K562 (cell line): Measurements from ENCODE around the gene SNAI1. TPM values are rescaled to one million over a fixed set of nuclear protein-coding genes. Genes with fewer than 3 reads are reported as not detected.

ENCODE experiments used
- ATF1 ChIP-seq, 2 experiments: fragments of 450-650 bp in 1 of 2; IDR thresholded peaks; 2 replicates each; pipeline ENCODE4 v1.6.1; 2016; ENCODE audit warnings: missing compliant biosample characterization in 1 of 2, missing genetic modification characterization in 1 of 2
- CREM ChIP-seq: IDR thresholded peaks from 2 replicates; pipeline ENCODE4 v1.6.1; 2014; ENCODE audit warnings: antibody characterized with exemption, low read depth
- CTBP1 ChIP-seq: fragments of 450-650 bp; IDR thresholded peaks from 2 replicates; pipeline ENCODE4 v1.6.1; 2016; ENCODE audit warnings: borderline replicate concordance
- E2F1 ChIP-seq: sonication (generic); formaldehyde crosslinking; IDR thresholded peaks from 2 replicates; pipeline ENCODE4 v1.8.1; 2023; ENCODE audit warnings: mild to moderate bottlenecking, missing genetic modification reagents, moderate library complexity
- E2F6 ChIP-seq, 2 experiments: IDR thresholded peaks; 2 replicates each; pipeline ENCODE4 v1.6.1; 2011; ENCODE audit warnings: borderline replicate concordance in 1 of 2, control low read depth in 1 of 2, low read depth in 1 of 2, low read length in 1 of 2, mild to moderate bottlenecking in 1 of 2, mixed read lengths in 1 of 2, moderate library complexity in 1 of 2; ENCODE audit not compliant: insufficient read depth in 1 of 2, insufficient read length in 1 of 2, poor library complexity in 1 of 2, severe bottlenecking in 1 of 2; ENCODE audit errors: extremely low read depth in 1 of 2
- ESRRB ChIP-seq: fragments of 250-450 bp; sonication (Bioruptor Pico); IDR thresholded peaks from 2 replicates; pipeline ENCODE4 v1.5.0; 2020; ENCODE audit warnings: mild to moderate bottlenecking, moderate library complexity, borderline replicate concordance
- HMGXB4 ChIP-seq: sonication (generic); formaldehyde crosslinking; IDR thresholded peaks from 2 replicates; pipeline ENCODE4 v1.8.1; 2023; ENCODE audit warnings: mild to moderate bottlenecking, missing genetic modification reagents
- JUND ChIP-seq, 2 experiments: IDR thresholded peaks; 2 replicates in 1 of 2; 3 replicates in 1 of 2; pipeline ENCODE4 v1.6.1; 2011; ENCODE audit warnings: borderline replicate concordance in 2 of 2, low read depth in 2 of 2, low read length in 2 of 2, improper control_type of control experiment in 1 of 2, missing biosample characterization in 1 of 2, missing genetic modification characterization in 1 of 2, missing genetic modification reagents in 1 of 2
- KAT7 ChIP-seq: sonication (generic); formaldehyde crosslinking; IDR thresholded peaks from 2 replicates; pipeline ENCODE4 v1.8.0; 2022; ENCODE audit warnings: missing genetic modification reagents, mild to moderate bottlenecking, borderline replicate concordance
- MAFG ChIP-seq: fragments of 450-650 bp; conservative IDR thresholded peaks from 2 replicates; pipeline ENCODE4 v1.6.1; 2016; ENCODE audit warnings: missing genetic modification characterization, missing compliant biosample characterization
- NR4A1 ChIP-seq, 2 experiments: fragments of 250-450 bp in 1 of 2; fragments of 450-650 bp in 1 of 2; sonication (Bioruptor Pico) in 1 of 2; IDR thresholded peaks; 2 replicates each; pipeline versions ENCODE4 v1.4.0 to v1.6.1; 2016 to 2020; ENCODE audit warnings: mild to moderate bottlenecking in 2 of 2, missing compliant biosample characterization in 1 of 2, missing genetic modification characterization in 1 of 2, moderate library complexity in 1 of 2
- PTBP1 ChIP-seq: fragments of 200-400 bp; formaldehyde crosslinking; IDR thresholded peaks from 2 replicates; pipeline ENCODE4 v1.6.1; 2017; ENCODE audit warnings: low read depth, low read length
- SMARCE1 ChIP-seq: fragments of 450-650 bp; IDR thresholded peaks from 2 replicates; pipeline ENCODE4 v1.7.1; 2016; ENCODE audit warnings: mild to moderate bottlenecking
- ZNF23 ChIP-seq: fragments of 250-450 bp; sonication (Bioruptor Pico); IDR thresholded peaks from 2 replicates; pipeline ENCODE4 v1.4.0; 2020; ENCODE audit warnings: mild to moderate bottlenecking
- ZNF583 ChIP-seq: fragments of 250-450 bp; sonication (Bioruptor Pico); IDR thresholded peaks from 2 replicates; pipeline ENCODE4 v1.4.0; 2020
- polyA plus RNA-seq, 8 experiments: library from polyadenylated mRNA; depleted of rRNA in 4 of 8; stranded (reverse) in 5 of 8; unstranded in 3 of 8; fragments of >200 nt; fragmentation: Nextera tagmentation in 2 of 8; fragmentation: Illumina TruSeq in 1 of 8; extraction: Ambion mirVana in 2 of 8; extraction: Trizol in 1 of 8; gene quantifications; 2 replicates each; pipeline versions ENCODE4 v1.2.1 to v1.2.3, GENCODE V29; 2011 to 2014; ENCODE audit warnings: inconsistent platforms in 1 of 8, missing spikeins in 1 of 8
- total RNA-seq, 7 experiments: library from RNA; depleted of rRNA in 6 of 7; stranded (reverse); fragments of >200 nt in 6 of 7; fragmentation: Illumina TruSeq in 2 of 7; extraction: Trizol in 2 of 7; gene quantifications; 2 replicates each; pipeline versions ENCODE4 v1.2.1 to v1.2.3, GENCODE V29; 2011 to 2021; ENCODE audit warnings: low replicate concordance in 1 of 7
- TF ChIP-seq, protein P1 (sequence below): IDR thresholded peaks from 2 replicates; pipeline ENCODE4 v1.6.1; 2014; ENCODE audit warnings: antibody characterized with exemption
- TF ChIP-seq, protein P2 (sequence below), 3 experiments: IDR thresholded peaks in 2 of 3; conservative IDR thresholded peaks in 1 of 3; 2 replicates each; pipeline ENCODE4 v1.5.1; 2011 to 2012; ENCODE audit warnings: low read length in 3 of 3, mild to moderate bottlenecking in 3 of 3, control low read depth in 2 of 3, improper control_type of control experiment in 1 of 3, inconsistent platforms in 1 of 3, low read depth in 1 of 3, mixed read lengths in 1 of 3, moderate library complexity in 1 of 3; ENCODE audit not compliant: insufficient read depth in 2 of 3

Gene SNAI1
- total and polyA plus RNA-seq, 9 of the 15 experiments (the other 6 are each of a cell fraction or from before 2014, with no cell fraction given) = 0.32 to 11.6 (median 2.0) TPM

- TF ChIP-seq, protein P1, sequence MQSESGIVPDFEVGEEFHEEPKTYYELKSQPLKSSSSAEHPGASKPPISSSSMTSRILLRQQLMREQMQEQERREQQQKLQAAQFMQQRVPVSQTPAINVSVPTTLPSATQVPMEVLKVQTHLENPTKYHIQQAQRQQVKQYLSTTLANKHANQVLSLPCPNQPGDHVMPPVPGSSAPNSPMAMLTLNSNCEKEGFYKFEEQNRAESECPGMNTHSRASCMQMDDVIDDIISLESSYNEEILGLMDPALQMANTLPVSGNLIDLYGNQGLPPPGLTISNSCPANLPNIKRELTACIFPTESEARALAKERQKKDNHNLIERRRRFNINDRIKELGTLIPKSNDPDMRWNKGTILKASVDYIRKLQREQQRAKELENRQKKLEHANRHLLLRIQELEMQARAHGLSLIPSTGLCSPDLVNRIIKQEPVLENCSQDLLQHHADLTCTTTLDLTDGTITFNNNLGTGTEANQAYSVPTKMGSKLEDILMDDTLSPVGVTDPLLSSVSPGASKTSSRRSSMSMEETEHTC = peak; percentile 18; the same call in 1 of the 2 replicates
- TF ChIP-seq PTBP1 (no peak), ZNF23 (CRISPR knock-in tag) (no peak), E2F1 (peak; percentile 48; the same call in 1 of the 2 replicates), E2F6 (IDR thresholded peaks at IDR 0.05; ENCODE audit: borderline replicate concordance in 1 of 2, extremely low read depth in 1 of 2, insufficient read depth in 1 of 2, insufficient read length in 1 of 2, low read depth in 1 of 2, low read length in 1 of 2, poor library complexity in 1 of 2, severe bottlenecking in 1 of 2) (peak; percentile 81 to 94), SMARCE1 (0 out of 2 replicates have a peak, but pooled peaks have one; percentile 35), ESRRB (CRISPR knock-in tag) (no peak), MAFG (tag) (no peak), KAT7 (peak; percentile 84), JUND (IDR thresholded peaks at IDR 0.05; ENCODE audit: borderline replicate concordance, low read depth, low read length) (peak; percentile 17; the same call in 1 of the 2 replicates), JUND (tag; IDR thresholded peaks at IDR 0.05; ENCODE audit: borderline replicate concordance, low read depth, low read length) (no peak), HMGXB4 (CRISPR knock-in tag) (peak; percentile 92), CTBP1 (peak; percentile 69; the same call in 1 of the 2 replicates), ZNF583 (peak; percentile 55; the same call in 1 of the 2 replicates), ATF1 (CRISPR knock-in tag; IDR thresholded peaks at IDR 0.05) (no peak), ATF1 (tag; IDR thresholded peaks at IDR 0.05) (peak; percentile 63), NR4A1 (CRISPR knock-in tag; IDR thresholded peaks at IDR 0.05) (no peak), NR4A1 (tag; IDR thresholded peaks at IDR 0.05) (peak; percentile 38; the same call in 1 of the 2 replicates), CREM (0 out of 2 replicates have a peak, but pooled peaks have one; percentile 32)
- TF ChIP-seq, protein P2, sequence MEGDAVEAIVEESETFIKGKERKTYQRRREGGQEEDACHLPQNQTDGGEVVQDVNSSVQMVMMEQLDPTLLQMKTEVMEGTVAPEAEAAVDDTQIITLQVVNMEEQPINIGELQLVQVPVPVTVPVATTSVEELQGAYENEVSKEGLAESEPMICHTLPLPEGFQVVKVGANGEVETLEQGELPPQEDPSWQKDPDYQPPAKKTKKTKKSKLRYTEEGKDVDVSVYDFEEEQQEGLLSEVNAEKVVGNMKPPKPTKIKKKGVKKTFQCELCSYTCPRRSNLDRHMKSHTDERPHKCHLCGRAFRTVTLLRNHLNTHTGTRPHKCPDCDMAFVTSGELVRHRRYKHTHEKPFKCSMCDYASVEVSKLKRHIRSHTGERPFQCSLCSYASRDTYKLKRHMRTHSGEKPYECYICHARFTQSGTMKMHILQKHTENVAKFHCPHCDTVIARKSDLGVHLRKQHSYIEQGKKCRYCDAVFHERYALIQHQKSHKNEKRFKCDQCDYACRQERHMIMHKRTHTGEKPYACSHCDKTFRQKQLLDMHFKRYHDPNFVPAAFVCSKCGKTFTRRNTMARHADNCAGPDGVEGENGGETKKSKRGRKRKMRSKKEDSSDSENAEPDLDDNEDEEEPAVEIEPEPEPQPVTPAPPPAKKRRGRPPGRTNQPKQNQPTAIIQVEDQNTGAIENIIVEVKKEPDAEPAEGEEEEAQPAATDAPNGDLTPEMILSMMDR (IDR thresholded peaks at IDR 0.05 in 2 of 3, conservative IDR thresholded peaks at IDR 0.05 in 1 of 3; ENCODE audit: insufficient read depth in 2 of 3, low read depth in 1 of 3, low read length in 3 of 3) = peak; percentile 97 to 99 (median 97)
These were observed 3.5 kb upstream of the SNAI1 start (continued) for GRCh38 chr20:49979030-49979832.
